Head of caudate nucleus (tissue), 42 donors: Measurements from ENCODE around the gene RPLP2.

Source experiments
- DNase-seq, 42 donors: peaks; one replicate each; pipeline versions ENCODE4 v3.0.0 to v3.0.0-alpha.2; 2020 to 2021; ENCODE audit warnings: mixed read lengths in 7 of 42
- intact Hi-C: fragments of 100-400 bp; cut with DNase I; formaldehyde crosslinking; loops from one replicate; pipeline ENCODE4 v1.15.0; 2022

Gene RPLP2

GRCh38 chr11:818396-819128, 8.8 kb downstream of the RPLP2 start, which contains the start of gene PNPLA2:
TSS of gene PNPLA2 (plus strand) at chr11:818914. CDS start at chr11:819719, 805 bp downstream.
- intact Hi-C loops = no loop called here
- no peak for DNase-seq

DNA sequence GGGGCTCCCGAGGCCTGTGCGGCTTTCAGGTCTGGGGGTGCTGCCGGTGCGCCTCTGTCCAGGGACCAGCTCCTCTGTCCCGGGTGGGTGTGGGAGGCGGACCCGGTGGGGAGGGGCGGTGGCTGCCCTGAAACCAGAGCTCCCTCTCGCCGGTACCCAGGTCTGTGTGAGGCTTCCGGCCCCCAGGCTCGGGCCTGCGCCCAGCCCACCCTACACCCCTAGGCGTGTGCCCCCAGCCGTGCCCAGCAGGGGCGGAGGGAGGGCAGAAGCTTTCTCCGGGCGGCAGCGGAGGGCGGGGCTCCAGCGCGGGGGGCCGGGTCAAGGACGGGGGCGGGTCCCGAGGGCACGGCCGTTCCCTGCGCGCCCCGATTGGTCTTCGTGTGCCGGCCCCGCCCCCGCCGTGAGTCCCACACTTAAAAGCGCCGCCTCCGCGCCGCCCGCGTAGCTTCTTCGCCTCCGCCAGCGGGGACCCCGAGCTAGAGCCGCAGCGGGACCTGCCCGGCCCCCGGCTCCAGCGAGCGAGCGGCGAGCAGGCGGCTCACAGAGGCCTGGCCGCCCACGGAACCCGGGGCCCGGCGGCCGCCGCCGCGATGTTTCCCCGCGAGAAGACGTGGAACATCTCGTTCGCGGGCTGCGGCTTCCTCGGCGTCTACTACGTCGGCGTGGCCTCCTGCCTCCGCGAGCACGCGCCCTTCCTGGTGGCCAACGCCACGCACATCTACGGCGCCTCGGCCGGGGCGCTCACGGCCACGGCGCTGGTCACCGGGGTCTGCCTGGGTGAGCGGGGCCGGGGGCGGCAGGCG, 9.6 kb downstream of the RPLP2 start:
- intact Hi-C loops = no loop called here
- peak; percentile 84 to 98 (median 95) for DNase-seq

DNA sequence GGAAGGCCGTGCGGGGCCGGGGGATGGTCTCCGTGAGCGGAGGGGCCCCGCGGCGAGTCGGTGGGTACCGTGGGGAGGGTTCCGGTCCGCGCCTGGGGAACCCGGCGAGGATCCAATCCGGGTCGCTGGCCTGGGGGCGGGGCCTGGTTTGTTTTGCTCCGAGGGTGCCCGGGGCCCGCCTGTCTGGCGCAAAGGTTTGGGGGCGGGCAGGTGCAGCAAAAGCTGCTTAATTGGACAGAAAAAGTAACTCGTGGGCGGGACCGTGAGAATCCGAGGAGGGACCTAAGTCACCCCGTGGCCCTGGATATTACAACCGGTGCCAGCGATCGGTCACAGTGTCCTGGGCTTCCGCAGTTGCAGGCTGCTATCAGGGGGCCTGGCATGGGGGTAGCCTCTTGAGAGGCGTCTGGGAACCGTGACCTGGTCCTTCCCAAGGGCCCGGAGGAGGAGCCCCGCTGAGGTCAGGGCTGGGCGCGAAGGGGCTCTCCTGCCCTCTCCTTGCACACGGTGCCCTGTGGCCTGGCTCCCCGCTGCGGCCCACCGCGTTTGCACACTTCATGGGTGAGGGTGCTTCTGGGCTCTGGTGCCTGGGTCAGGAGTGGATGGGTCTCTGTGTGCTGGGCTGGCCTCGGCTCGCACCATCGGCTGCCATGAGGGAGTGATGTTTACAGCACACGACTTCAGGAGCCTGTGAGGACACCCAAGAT, 10.3 kb downstream of the RPLP2 start:
- intact Hi-C loops = no loop called here
- peak; percentile 58 to 90 (median 80) for DNase-seq

DNA sequence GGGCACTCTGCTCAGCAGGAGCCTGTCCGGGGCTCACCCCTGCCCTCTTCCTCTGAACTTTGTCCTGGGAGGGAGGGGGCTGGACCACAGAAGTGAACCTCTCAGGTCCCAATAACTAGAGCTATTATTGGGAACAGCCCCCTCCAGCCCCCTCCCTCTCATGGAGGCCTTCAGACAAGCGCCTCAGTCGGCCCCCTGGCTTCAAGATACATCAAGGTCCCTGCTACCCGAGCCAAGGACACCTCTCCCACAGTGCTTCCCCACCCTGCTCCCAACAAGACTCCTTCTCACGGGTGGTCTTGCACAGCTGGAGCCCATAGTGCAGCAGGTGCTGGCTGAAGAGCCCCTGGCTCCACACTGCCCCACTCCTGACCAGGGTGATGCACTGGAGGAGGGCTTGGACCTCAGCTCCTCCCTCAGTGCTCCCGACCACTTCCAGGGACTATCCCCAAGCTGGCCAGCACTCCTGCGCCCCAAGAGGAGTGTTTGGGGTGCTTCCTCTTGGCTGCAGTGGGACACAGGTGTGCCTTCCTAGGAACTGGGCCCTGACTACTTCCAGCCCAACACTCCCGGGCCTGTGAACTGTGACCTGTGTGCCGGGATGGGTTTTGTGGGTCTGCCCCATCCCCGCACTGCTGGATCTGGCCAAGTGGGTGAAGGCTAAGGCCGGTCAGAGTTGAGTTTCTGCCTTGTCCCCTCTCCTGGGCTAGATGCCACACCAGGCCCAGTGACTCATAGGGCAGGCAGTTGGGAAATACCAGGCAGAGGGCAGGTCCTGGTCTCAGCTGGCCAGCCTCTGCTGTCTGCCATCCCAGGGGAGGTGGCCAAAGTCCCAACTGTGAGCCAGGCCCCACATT, 11.1 kb downstream of the RPLP2 start:
- peak in 16 of 42 donors; percentile 36 to 88 (median 65) for DNase-seq
- intact Hi-C loops = no loop called here

GRCh38 chr11:821512-822371, 12.0 kb downstream of the RPLP2 start:
- DNase-seq = peak in 8 of 42 donors; percentile 42 to 76 (median 56)
- intact Hi-C loops = no loop called here

GRCh38 chr11:823441-824291, 13.9 kb downstream of the RPLP2 start:
- intact Hi-C loops = no loop called here
- no peak for DNase-seq

GRCh38 chr11:824292-824880, 14.6 kb downstream of the RPLP2 start:
- DNase-seq = peak in 34 of 42 donors; percentile 21 to 88 (median 62)
- intact Hi-C loops = no loop called here

DNA sequence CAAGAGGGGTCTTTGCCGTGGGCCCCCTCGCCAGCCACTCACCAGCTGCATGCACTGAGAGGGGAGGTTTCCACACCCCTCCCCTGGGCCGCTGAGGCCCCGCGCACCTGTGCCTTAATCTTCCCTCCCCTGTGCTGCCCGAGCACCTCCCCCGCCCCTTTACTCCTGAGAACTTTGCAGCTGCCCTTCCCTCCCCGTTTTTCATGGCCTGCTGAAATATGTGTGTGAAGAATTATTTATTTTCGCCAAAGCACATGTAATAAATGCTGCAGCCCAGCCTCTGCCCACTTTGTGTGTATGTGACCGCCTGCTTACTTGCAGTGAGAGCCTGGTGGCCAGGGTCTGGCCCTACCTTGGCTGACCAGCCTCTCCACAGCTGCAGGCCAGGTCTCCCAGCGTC, 15.2 kb downstream of the RPLP2 start:
- intact Hi-C loops = no loop called here
- DNase-seq = no peak

DNA sequence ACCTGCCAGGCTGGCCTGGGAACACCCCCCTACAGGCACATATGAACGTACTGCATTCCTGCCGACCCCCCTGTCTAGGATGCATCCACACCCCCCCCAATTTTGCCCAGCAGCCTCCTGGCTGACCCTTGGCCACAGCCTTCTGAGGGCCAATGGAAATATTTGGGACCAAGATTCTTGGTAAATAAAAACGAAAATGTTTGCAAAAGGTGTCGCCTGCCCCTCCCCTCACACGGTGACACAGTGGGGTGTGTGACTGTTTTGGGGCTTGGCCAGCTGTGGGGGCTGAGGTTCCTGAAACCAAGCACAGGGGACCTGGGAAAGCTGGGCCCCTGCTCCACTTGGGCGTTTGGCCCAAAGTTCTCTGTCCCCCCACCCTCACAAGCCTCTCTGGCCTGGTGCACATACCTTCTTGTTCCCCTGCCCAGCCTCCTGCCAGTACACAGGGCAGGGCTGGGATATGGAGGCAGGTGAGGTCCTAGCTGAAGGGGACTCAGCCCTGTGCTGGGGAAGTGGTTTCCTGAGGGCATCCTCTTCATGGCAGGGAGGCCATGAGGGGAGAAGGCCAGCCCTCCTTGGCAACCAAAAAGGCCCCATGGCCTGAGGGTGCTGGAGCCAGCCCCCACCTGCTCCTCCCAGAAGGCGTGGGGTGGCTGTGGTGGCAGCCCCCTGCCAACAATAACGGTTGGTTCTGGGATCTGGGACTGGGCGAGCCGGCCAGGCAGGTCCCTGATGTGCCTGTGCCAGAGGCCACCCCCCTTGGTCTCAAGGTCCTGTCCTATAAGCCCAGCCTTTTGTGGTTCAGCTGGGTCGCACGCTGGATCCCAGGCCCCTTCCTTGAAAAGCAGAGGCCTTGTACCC, 15.8 kb downstream of the RPLP2 start:
- intact Hi-C loops = no loop called here
- DNase-seq = no peak

GRCh38 chr11:826227-826621, 16.5 kb downstream of the RPLP2 start:
- intact Hi-C loops = no loop called here
- DNase-seq = no peak

DNA sequence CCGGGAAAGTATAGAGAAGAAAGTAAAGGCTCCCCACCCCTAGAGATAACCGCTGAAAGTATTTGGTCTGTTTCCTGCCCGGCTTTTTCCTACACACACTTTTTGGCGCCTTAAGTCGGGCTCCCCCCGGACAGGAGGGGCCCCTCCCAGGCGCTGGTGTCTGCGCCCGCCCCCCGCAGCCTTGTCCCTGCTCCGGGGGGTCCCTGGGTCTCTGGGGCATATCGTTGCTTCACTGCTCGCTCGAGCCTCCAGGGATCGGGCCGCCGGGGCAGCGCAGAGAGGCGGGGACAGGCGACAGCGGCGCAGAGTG, 17.0 kb downstream of the RPLP2 start:
- intact Hi-C loops = no loop called here
- no peak for DNase-seq

DNA sequence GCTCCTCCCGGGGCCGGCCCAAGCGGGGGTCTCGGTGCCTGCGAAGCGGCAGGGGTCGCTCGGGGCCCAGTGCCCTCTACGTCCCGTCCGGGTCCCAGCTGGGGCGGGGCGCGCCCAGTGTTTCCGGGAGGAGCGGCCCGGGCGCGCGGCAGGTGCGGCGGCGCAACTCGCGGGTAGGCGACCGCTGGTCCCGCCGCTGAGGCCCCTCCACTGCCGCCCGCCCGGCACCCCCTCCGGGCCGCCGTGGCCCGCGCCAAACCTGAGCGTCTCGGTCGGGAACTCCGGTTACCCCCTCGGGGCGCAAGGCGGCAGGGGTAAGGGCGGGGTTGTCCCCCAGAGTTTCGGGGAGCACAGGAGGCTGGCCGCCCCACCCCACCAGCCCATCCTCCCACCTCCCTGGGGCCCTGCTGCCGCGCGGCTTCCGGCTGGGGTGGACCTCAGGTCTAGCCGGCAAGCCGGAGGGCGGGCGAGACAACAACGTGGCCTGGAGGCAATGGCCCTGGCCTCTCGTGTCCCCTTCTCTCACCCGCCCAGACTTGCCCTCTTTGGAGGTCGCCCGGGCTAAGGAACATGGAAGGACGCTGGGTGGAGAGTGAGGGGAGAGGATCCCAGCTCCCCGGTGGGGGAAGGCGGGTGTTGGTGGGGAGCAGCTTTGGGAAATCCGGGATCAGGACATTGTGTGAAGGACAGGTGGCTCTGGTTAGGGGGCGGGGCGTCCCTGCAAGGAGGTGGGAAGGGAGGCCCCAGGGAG, 17.6 kb downstream of the RPLP2 start:
- intact Hi-C loops = no loop called here
- no peak for DNase-seq

- DNase-seq = no peak
- intact Hi-C loops = no loop called here
Measured at GRCh38 chr11:827897-828192, 18.1 kb downstream of the RPLP2 start, which contains the start of gene CRACR2B. TSS of gene CRACR2B (plus strand) at chr11:827919. CDS start at chr11:828608, 689 bp downstream.

GRCh38 chr11:828506-829175, 18.9 kb downstream of the RPLP2 start:
- intact Hi-C loops = no loop called here
- DNase-seq = no peak
